ENCODE measurements around the gene C12orf75. TPM values are rescaled to one million over a fixed set of nuclear protein-coding genes. Genes with fewer than 3 reads are reported as not detected.

C12orf75 gene
- total RNA-seq, 4 donors from 2014 or later, result 1.9 to 5.8 (median 4.3) TPM

GRCh38 chr12:105365231-105365630 is 34.7 kb downstream of the C12orf75 start:
- H3K36me3 ChIP-seq, result no peaks in the 10 kb centered on the region
- TF ChIP-seq, protein P1, sequence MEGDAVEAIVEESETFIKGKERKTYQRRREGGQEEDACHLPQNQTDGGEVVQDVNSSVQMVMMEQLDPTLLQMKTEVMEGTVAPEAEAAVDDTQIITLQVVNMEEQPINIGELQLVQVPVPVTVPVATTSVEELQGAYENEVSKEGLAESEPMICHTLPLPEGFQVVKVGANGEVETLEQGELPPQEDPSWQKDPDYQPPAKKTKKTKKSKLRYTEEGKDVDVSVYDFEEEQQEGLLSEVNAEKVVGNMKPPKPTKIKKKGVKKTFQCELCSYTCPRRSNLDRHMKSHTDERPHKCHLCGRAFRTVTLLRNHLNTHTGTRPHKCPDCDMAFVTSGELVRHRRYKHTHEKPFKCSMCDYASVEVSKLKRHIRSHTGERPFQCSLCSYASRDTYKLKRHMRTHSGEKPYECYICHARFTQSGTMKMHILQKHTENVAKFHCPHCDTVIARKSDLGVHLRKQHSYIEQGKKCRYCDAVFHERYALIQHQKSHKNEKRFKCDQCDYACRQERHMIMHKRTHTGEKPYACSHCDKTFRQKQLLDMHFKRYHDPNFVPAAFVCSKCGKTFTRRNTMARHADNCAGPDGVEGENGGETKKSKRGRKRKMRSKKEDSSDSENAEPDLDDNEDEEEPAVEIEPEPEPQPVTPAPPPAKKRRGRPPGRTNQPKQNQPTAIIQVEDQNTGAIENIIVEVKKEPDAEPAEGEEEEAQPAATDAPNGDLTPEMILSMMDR (IDR thresholded peaks at IDR 0.05), result no peak
- no peak for TF ChIP-seq POLR2A (IDR thresholded peaks at IDR 0.05)
- no peak overlapping the region for H3K27ac ChIP-seq
- intact Hi-C loops (cut with DNase I), result no loop called here
- H3K4me3 ChIP-seq (replicated peaks in 1 of 3), result no peak overlapping the region
- H3K27me3 ChIP-seq, result no peaks in the 10 kb centered on the region
- no peak for DNase-seq
- H3K9me3 ChIP-seq, result no peaks in the 10 kb centered on the region
- no peaks in the 10 kb centered on the region for H3K4me1 ChIP-seq
- WGBS, 2 donors, result 79 to 81% methylated on average over 3 of the region's 3 CpGs

- intact Hi-C loops (cut with DNase I), result no loop called here
- TF ChIP-seq POLR2A (IDR thresholded peaks at IDR 0.05), result no peak
- TF ChIP-seq, protein P1 (IDR thresholded peaks at IDR 0.05), result no peak
- Histone ChIP-seq H3K27ac (no peak overlapping the region), H3K4me3 (replicated peaks in 1 of 3) (no peak overlapping the region), H3K9me3 (no peaks in the 10 kb centered on the region), H3K27me3 (no peaks in the 10 kb centered on the region), H3K4me1 (no peaks in the 10 kb centered on the region), H3K36me3 (no peaks in the 10 kb centered on the region)
- DNase-seq, result no peak
- WGBS, 2 donors, result 83 to 91% methylated on average over 6 of the region's 6 CpGs
Observed at GRCh38 chr12:105368047-105368646, 37.7 kb downstream of the C12orf75 start.

- no peak overlapping the region for H3K4me3 ChIP-seq (replicated peaks in 1 of 3)
- H3K36me3 ChIP-seq, result no peaks in the 10 kb centered on the region
- no peak for TF ChIP-seq POLR2A (IDR thresholded peaks at IDR 0.05)
- TF ChIP-seq, protein P1 (IDR thresholded peaks at IDR 0.05), result no peak
- DNase-seq, result no peak
- no peak overlapping the region for H3K27ac ChIP-seq
- H3K4me1 ChIP-seq, result no peaks in the 10 kb centered on the region
- 60 to 63% methylated on average over 3 of the region's 3 CpGs for WGBS, 2 donors
- intact Hi-C loops (cut with DNase I), result no loop called here
- no peaks in the 10 kb centered on the region for H3K9me3 ChIP-seq
- no peaks in the 10 kb centered on the region for H3K27me3 ChIP-seq
Observed at GRCh38 chr12:105369014-105369413, 38.5 kb downstream of the C12orf75 start.

DNA sequence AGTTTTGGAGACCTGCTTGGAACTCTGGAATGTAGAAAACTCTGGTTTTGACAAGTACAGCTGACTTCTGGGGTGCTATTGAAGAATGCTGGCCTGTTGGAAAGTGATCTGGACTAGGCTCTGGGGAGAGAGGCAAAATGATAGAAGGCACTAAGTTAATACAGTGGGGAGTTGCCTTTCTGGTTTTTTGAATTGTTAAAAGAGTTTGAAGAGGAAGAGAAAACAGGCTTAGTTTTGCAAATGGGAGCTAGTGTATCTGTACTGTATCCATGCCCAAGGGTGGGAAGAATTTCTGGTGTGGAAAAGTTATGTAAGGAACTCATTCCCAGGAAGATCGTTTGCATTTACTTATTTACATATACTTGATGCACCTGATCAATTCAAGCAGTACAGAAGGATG is 43.8 kb downstream of the C12orf75 start:
- 81 to 85% methylated on average over 1 of the region's 1 CpG for WGBS, 2 donors
- H3K27ac ChIP-seq, result no peak overlapping the region

GRCh38 chr12:105377077-105377476 is 46.6 kb downstream of the C12orf75 start:
- WGBS, 2 donors, result 65 to 66% methylated on average over 4 of the region's 4 CpGs
- TF ChIP-seq, protein P1 (IDR thresholded peaks at IDR 0.05), result no peak
- TF ChIP-seq POLR2A (IDR thresholded peaks at IDR 0.05), result no peak
- DNase-seq, result no peak
- no peaks in the 10 kb centered on the region for H3K36me3 ChIP-seq
- no peaks in the 10 kb centered on the region for H3K27me3 ChIP-seq
- H3K27ac ChIP-seq, result no peak overlapping the region
- no peaks in the 10 kb centered on the region for H3K4me1 ChIP-seq
- no peaks in the 10 kb centered on the region for H3K9me3 ChIP-seq
- intact Hi-C loops (cut with DNase I), result loop anchor here (10.0 kb wide), 1 partner anchor 92 kb away; no protein-coding TSS in a partner anchor
- no peak overlapping the region for H3K4me3 ChIP-seq (replicated peaks in 1 of 3)

More for the DNA sequence above, 43.8 kb downstream of the C12orf75 start:
- H3K4me1 ChIP-seq, result no peaks in the 10 kb centered on the region
- intact Hi-C loops (cut with DNase I), result loop anchor here (10.0 kb wide), 1 partner anchor 90 kb away; no protein-coding TSS in a partner anchor
- no peaks in the 10 kb centered on the region for H3K27me3 ChIP-seq
- H3K36me3 ChIP-seq, result no peaks in the 10 kb centered on the region
- TF ChIP-seq POLR2A (IDR thresholded peaks at IDR 0.05), result no peak
- no peak overlapping the region for H3K4me3 ChIP-seq (replicated peaks in 1 of 3)
- H3K9me3 ChIP-seq, result no peaks in the 10 kb centered on the region
- no peak for DNase-seq

All from thyroid gland (tissue), 4 donors.